Measurements from ENCODE around the gene DKKL1. TPM values are rescaled to one million over a fixed set of nuclear protein-coding genes. Genes with fewer than 3 reads are reported as not detected.

The DKKL1 gene
- total RNA-seq, 6 donors from 2014 or later = 0.40 to 0.69 (median 0.61) TPM; not detected in 3

- Histone ChIP-seq H3K4me1 (peaks cover 0 to 14% (median 2%) of the 10 kb centered on the region in 4 donors), H3K27ac (no peak overlapping the region), H3K9me3 (no peaks in the 10 kb centered on the region), H3K27me3 (no peaks in the 10 kb centered on the region), H3K36me3 (no peaks in the 10 kb centered on the region), H3K4me3 (no peak overlapping the region)
- DNase-seq = no peak
- 53 to 63% methylated on average over 8 to 9 of the region's 9 CpGs for WGBS, 2 donors
- peak in 1 of 2 donors; percentile 5 for ATAC-seq (ENCODE audit: low FRiP score in 2 of 2)
- no peak for TF ChIP-seq POLR2AphosphoS5 (IDR thresholded peaks at IDR 0.05)
- no peak for TF ChIP-seq POLR2A (IDR thresholded peaks at IDR 0.05)
- no peak for TF ChIP-seq EP300 (IDR thresholded peaks at IDR 0.05)
- no peak for TF ChIP-seq CTCF (IDR thresholded peaks at IDR 0.05)
Measured at GRCh38 chr19:49390929-49391359, 27.3 kb downstream of the DKKL1 start.

- no peak overlapping the region for H3K4me3 ChIP-seq
- no peaks in the 10 kb centered on the region for H3K9me3 ChIP-seq
- peak in 1 of 2 donors; percentile 83 for DNase-seq
- 24 to 26% methylated on average over 14 of the region's 14 CpGs for WGBS, 2 donors
- TF ChIP-seq CTCF (IDR thresholded peaks at IDR 0.05) (peak; percentile 59 to 88 (median 80)), POLR2AphosphoS5 (IDR thresholded peaks at IDR 0.05) (no peak), POLR2A (IDR thresholded peaks at IDR 0.05) (no peak), EP300 (IDR thresholded peaks at IDR 0.05) (no peak)
- no peak overlapping the region for H3K27ac ChIP-seq
- ATAC-seq (ENCODE audit: low FRiP score in 2 of 2) = peak; percentile 70 to 79
- no peaks in the 10 kb centered on the region for H3K27me3 ChIP-seq
- H3K4me1 ChIP-seq = peaks cover 0 to 14% (median 2%) of the 10 kb centered on the region in 4 donors
- no peaks in the 10 kb centered on the region for H3K36me3 ChIP-seq
Measured at GRCh38 chr19:49391581-49392399, 28.1 kb downstream of the DKKL1 start.

GRCh38 chr19:49393881-49394280 is 30.2 kb downstream of the DKKL1 start:
- no peak for TF ChIP-seq POLR2AphosphoS5 (IDR thresholded peaks at IDR 0.05)
- TF ChIP-seq EP300 (IDR thresholded peaks at IDR 0.05) = no peak
- TF ChIP-seq CTCF (IDR thresholded peaks at IDR 0.05) = no peak
- TF ChIP-seq POLR2A (IDR thresholded peaks at IDR 0.05) = no peak
- 67 to 73% methylated on average over 1 to 5 of the region's 5 CpGs for WGBS, 2 donors
- ATAC-seq (ENCODE audit: low FRiP score in 2 of 2) (no peak), DNase-seq (no peak)
- Histone ChIP-seq H3K9me3 (no peaks in the 10 kb centered on the region), H3K4me3 (no peak overlapping the region), H3K27ac (no peak overlapping the region), H3K4me1 (peaks cover 0 to 11% (median 0%) of the 10 kb centered on the region in 4 donors), H3K36me3 (no peaks in the 10 kb centered on the region), H3K27me3 (no peaks in the 10 kb centered on the region)

- Histone ChIP-seq H3K27me3 (no peaks in the 10 kb centered on the region), H3K27ac (peak overlapping the region in 3 of 4 donors; percentile 48 to 89 (median 83))
- WGBS, 2 donors = 66% methylated on average over 14 to 15 of the region's 15 CpGs
Measured at GRCh38 chr19:49395581-49396407, 32.1 kb downstream of the DKKL1 start.

More at GRCh38 chr19:49395581-49396407, 32.1 kb downstream of the DKKL1 start:
- DNase-seq (peak in 1 of 2 donors; percentile 86), ATAC-seq (ENCODE audit: low FRiP score in 2 of 2) (no peak)
- peaks cover 0 to 11% (median 0%) of the 10 kb centered on the region in 4 donors for H3K4me1 ChIP-seq
- TF ChIP-seq EP300 (IDR thresholded peaks at IDR 0.05) (peak in 1 of 4 donors; percentile 38), POLR2A (IDR thresholded peaks at IDR 0.05) (peak in 1 of 4 donors; percentile 37), CTCF (IDR thresholded peaks at IDR 0.05) (no peak)
- peak overlapping the region in 3 of 4 donors; percentile 10 to 31 (median 21) for H3K4me3 ChIP-seq
- H3K36me3 ChIP-seq = no peaks in the 10 kb centered on the region
- H3K9me3 ChIP-seq = no peaks in the 10 kb centered on the region
